Measurements from ENCODE around the gene SPEM2.

Gene SPEM2

GRCh38 chr17:7425316-7425715, at the start of gene SPEM2:
Gene SPEM2, plus strand, starts transcription at chr17:7425616. Its CDS starts 73 bp downstream, at chr17:7425689.
- H3K9ac ChIP-seq (ENCODE audit: insufficient read length, low read depth) = no peak within 1 kb of the TSS
- TF ChIP-seq ZNF274 (IDR thresholded peaks at IDR 0.05; ENCODE audit: low read depth, low read length) (no peak), SUZ12 (IDR thresholded peaks at IDR 0.05; ENCODE audit: extremely low read depth, insufficient read depth, insufficient read length) (no peak), YY1 (IDR thresholded peaks at IDR 0.05; ENCODE audit: insufficient read depth, insufficient read length) (no peak)
- H3K27me3 ChIP-seq (ENCODE audit: insufficient read depth, insufficient read length) = no peaks in the 10 kb centered on the region
- no peaks in the 10 kb centered on the region for H3K9me3 ChIP-seq (ENCODE audit: insufficient read depth, low read length)
- no peaks in the 10 kb centered on the region for H3K4me1 ChIP-seq (ENCODE audit: insufficient read depth, insufficient read length)
- no peak for DNase-seq (ENCODE audit: low read depth, low spot score)
- H3K36me3 ChIP-seq (ENCODE audit: insufficient read depth, insufficient read length, low read length) = no peaks in the 10 kb centered on the region
- no peak within 1 kb of the TSS for H3K4me3 ChIP-seq (ENCODE audit: insufficient read length, low read depth)

- H3K27me3 ChIP-seq (ENCODE audit: insufficient read depth, insufficient read length) = peaks cover 45% of the 10 kb centered on the region
- H3K9me3 ChIP-seq (ENCODE audit: insufficient read depth, low read length) = peaks cover 5% of the 10 kb centered on the region; the same call in 1 of the 2 replicates
- H3K36me3 ChIP-seq (ENCODE audit: insufficient read depth, insufficient read length, low read length) = no peaks in the 10 kb centered on the region
- peaks cover 20% of the 10 kb centered on the region for H3K4me1 ChIP-seq (ENCODE audit: insufficient read depth, insufficient read length)
- no peak overlapping the region for H3K9ac ChIP-seq (ENCODE audit: insufficient read length, low read depth)
- no peak for DNase-seq (ENCODE audit: low read depth, low spot score)
- H3K4me3 ChIP-seq (ENCODE audit: insufficient read length, low read depth) = no peak overlapping the region
- TF ChIP-seq SUZ12 (IDR thresholded peaks at IDR 0.05; ENCODE audit: extremely low read depth, insufficient read depth, insufficient read length) = no peak
- TF ChIP-seq YY1 (IDR thresholded peaks at IDR 0.05; ENCODE audit: insufficient read depth, insufficient read length) = no peak
- no peak for TF ChIP-seq ZNF274 (IDR thresholded peaks at IDR 0.05; ENCODE audit: low read depth, low read length)
Measured at GRCh38 chr17:7379134-7379533, 46.3 kb upstream of the SPEM2 start.

- Histone ChIP-seq H3K9ac (ENCODE audit: insufficient read length, low read depth) (peak overlapping the region; percentile 78), H3K4me1 (ENCODE audit: insufficient read depth, insufficient read length) (peaks cover 22% of the 10 kb centered on the region), H3K27me3 (ENCODE audit: insufficient read depth, insufficient read length) (peaks cover 45% of the 10 kb centered on the region), H3K36me3 (ENCODE audit: insufficient read depth, insufficient read length, low read length) (no peaks in the 10 kb centered on the region), H3K4me3 (ENCODE audit: insufficient read length, low read depth) (peak overlapping the region; percentile 54), H3K9me3 (ENCODE audit: insufficient read depth, low read length) (peaks cover 5% of the 10 kb centered on the region; the same call in 1 of the 2 replicates)
- DNase-seq (ENCODE audit: low read depth, low spot score) = no peak
- TF ChIP-seq YY1 (IDR thresholded peaks at IDR 0.05; ENCODE audit: insufficient read depth, insufficient read length) (no peak), SUZ12 (IDR thresholded peaks at IDR 0.05; ENCODE audit: extremely low read depth, insufficient read depth, insufficient read length) (no peak), ZNF274 (IDR thresholded peaks at IDR 0.05; ENCODE audit: low read depth, low read length) (no peak)
Measured at GRCh38 chr17:7380321-7380720, 45.1 kb upstream of the SPEM2 start.

- DNase-seq (ENCODE audit: low read depth, low spot score) = no peak
- H3K27me3 ChIP-seq (ENCODE audit: insufficient read depth, insufficient read length) = peaks cover 45% of the 10 kb centered on the region
Measured at GRCh38 chr17:7380855-7381683, 44.3 kb upstream of the SPEM2 start, which contains the start of gene TNK1. Gene TNK1, plus strand, starts transcription at chr17:7381089. Its CDS starts 1,838 bp downstream, at chr17:7382927.

GRCh38 chr17:7382901-7383300, 42.5 kb upstream of the SPEM2 start:
- DNase-seq (ENCODE audit: low read depth, low spot score) = no peak
- TF ChIP-seq YY1 (IDR thresholded peaks at IDR 0.05; ENCODE audit: insufficient read depth, insufficient read length) = no peak
- TF ChIP-seq SUZ12 (IDR thresholded peaks at IDR 0.05; ENCODE audit: extremely low read depth, insufficient read depth, insufficient read length) = no peak
- no peak for TF ChIP-seq ZNF274 (IDR thresholded peaks at IDR 0.05; ENCODE audit: low read depth, low read length)
- H3K4me1 ChIP-seq (ENCODE audit: insufficient read depth, insufficient read length) = peaks cover 22% of the 10 kb centered on the region
- H3K36me3 ChIP-seq (ENCODE audit: insufficient read depth, insufficient read length, low read length) = peaks cover 10% of the 10 kb centered on the region
- peaks cover 45% of the 10 kb centered on the region for H3K27me3 ChIP-seq (ENCODE audit: insufficient read depth, insufficient read length)
- no peak overlapping the region for H3K4me3 ChIP-seq (ENCODE audit: insufficient read length, low read depth)
- H3K9me3 ChIP-seq (ENCODE audit: insufficient read depth, low read length) = peaks cover 5% of the 10 kb centered on the region; the same call in 1 of the 2 replicates
- peak overlapping the region; percentile 42 for H3K9ac ChIP-seq (ENCODE audit: insufficient read length, low read depth)

More at GRCh38 chr17:7380855-7381683, 44.3 kb upstream of the SPEM2 start, which contains the start of gene TNK1:
- Histone ChIP-seq H3K9me3 (ENCODE audit: insufficient read depth, low read length) (peaks cover 5% of the 10 kb centered on the region; the same call in 1 of the 2 replicates), H3K9ac (ENCODE audit: insufficient read length, low read depth) (peak within 1 kb of the TSS; percentile 78), H3K36me3 (ENCODE audit: insufficient read depth, insufficient read length, low read length) (no peaks in the 10 kb centered on the region), H3K4me3 (ENCODE audit: insufficient read length, low read depth) (peak within 1 kb of the TSS; percentile 54), H3K4me1 (ENCODE audit: insufficient read depth, insufficient read length) (peaks cover 22% of the 10 kb centered on the region)
- TF ChIP-seq ZNF274 (IDR thresholded peaks at IDR 0.05; ENCODE audit: low read depth, low read length) = no peak
- no peak for TF ChIP-seq YY1 (IDR thresholded peaks at IDR 0.05; ENCODE audit: insufficient read depth, insufficient read length)
- TF ChIP-seq SUZ12 (IDR thresholded peaks at IDR 0.05; ENCODE audit: extremely low read depth, insufficient read depth, insufficient read length) = no peak

- Histone ChIP-seq H3K27me3 (ENCODE audit: insufficient read depth, insufficient read length) (peaks cover 45% of the 10 kb centered on the region), H3K4me3 (ENCODE audit: insufficient read length, low read depth) (no peak overlapping the region)
Measured at GRCh38 chr17:7383371-7383741, 42.1 kb upstream of the SPEM2 start.

More at GRCh38 chr17:7383371-7383741, 42.1 kb upstream of the SPEM2 start:
- TF ChIP-seq YY1 (IDR thresholded peaks at IDR 0.05; ENCODE audit: insufficient read depth, insufficient read length) = no peak
- TF ChIP-seq ZNF274 (IDR thresholded peaks at IDR 0.05; ENCODE audit: low read depth, low read length) = no peak
- no peak for TF ChIP-seq SUZ12 (IDR thresholded peaks at IDR 0.05; ENCODE audit: extremely low read depth, insufficient read depth, insufficient read length)
- Histone ChIP-seq H3K36me3 (ENCODE audit: insufficient read depth, insufficient read length, low read length) (peaks cover 14% of the 10 kb centered on the region), H3K4me1 (ENCODE audit: insufficient read depth, insufficient read length) (peaks cover 22% of the 10 kb centered on the region), H3K9me3 (ENCODE audit: insufficient read depth, low read length) (peaks cover 5% of the 10 kb centered on the region; the same call in 1 of the 2 replicates), H3K9ac (ENCODE audit: insufficient read length, low read depth) (peak overlapping the region; percentile 57)
- no peak for DNase-seq (ENCODE audit: low read depth, low spot score)
